Measurements from ENCODE around the gene HSD11B2. TPM values are rescaled to one million over a fixed set of nuclear protein-coding genes. Genes with fewer than 3 reads are reported as not detected.

The HSD11B2 gene
- total RNA-seq, 3 donors from 2014 or later, result 3.9 to 6.1 (median 5.2) TPM

- H3K36me3 Mint-ChIP-seq (ENCODE audit: insufficient read depth), result peaks cover 4% of the 10 kb centered on the region
- ATAC-seq, result no peak
- H3K4me1 Mint-ChIP-seq (ENCODE audit: low read depth), result no peaks in the 10 kb centered on the region
- no peak overlapping the region for H3K4me3 Mint-ChIP-seq
- H3K9me3 Mint-ChIP-seq, result no peaks in the 10 kb centered on the region
- no peaks in the 10 kb centered on the region for H3K27me3 Mint-ChIP-seq (ENCODE audit: low read depth)
- no peak for DNase-seq
Observed at GRCh38 chr16:67444259-67445125, 13.6 kb downstream of the HSD11B2 start.

DNA sequence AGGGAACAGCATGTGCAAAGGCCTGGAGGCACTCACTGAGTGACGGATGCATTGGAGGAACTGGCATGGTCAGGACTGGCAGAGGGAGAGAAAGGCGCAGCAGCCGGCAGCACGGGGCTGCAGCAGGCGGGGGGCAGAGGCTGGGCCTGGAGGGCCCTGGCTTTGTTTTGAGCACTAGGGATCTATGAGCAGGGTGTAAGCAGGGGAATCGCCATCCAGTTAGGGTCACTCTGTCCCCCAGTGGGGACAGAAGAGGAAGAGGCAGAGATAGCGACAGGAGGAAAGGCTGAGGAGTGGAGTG, 14.2 kb downstream of the HSD11B2 start:
- peaks cover 4% of the 10 kb centered on the region for H3K36me3 Mint-ChIP-seq (ENCODE audit: insufficient read depth)
- ATAC-seq, result no peak
- H3K4me1 Mint-ChIP-seq (ENCODE audit: low read depth), result no peaks in the 10 kb centered on the region
- H3K9me3 Mint-ChIP-seq, result no peaks in the 10 kb centered on the region
- H3K27me3 Mint-ChIP-seq (ENCODE audit: low read depth), result no peaks in the 10 kb centered on the region
- H3K4me3 Mint-ChIP-seq, result no peak overlapping the region
- no peak for DNase-seq

- no peaks in the 10 kb centered on the region for H3K9me3 Mint-ChIP-seq
- no peaks in the 10 kb centered on the region for H3K27me3 Mint-ChIP-seq (ENCODE audit: low read depth)
- H3K36me3 Mint-ChIP-seq (ENCODE audit: insufficient read depth), result peaks cover 5% of the 10 kb centered on the region
- H3K4me1 Mint-ChIP-seq (ENCODE audit: low read depth), result no peaks in the 10 kb centered on the region
- no peak overlapping the region for H3K4me3 Mint-ChIP-seq
- DNase-seq, result no peak
- ATAC-seq, result no peak
Observed at GRCh38 chr16:67445441-67445912, 14.6 kb downstream of the HSD11B2 start.

- no peak overlapping the region for H3K4me3 Mint-ChIP-seq
- H3K36me3 Mint-ChIP-seq (ENCODE audit: insufficient read depth), result peaks cover 10% of the 10 kb centered on the region
- no peaks in the 10 kb centered on the region for H3K9me3 Mint-ChIP-seq
- DNase-seq (no peak), ATAC-seq (no peak)
- no peaks in the 10 kb centered on the region for H3K27me3 Mint-ChIP-seq (ENCODE audit: low read depth)
- H3K4me1 Mint-ChIP-seq (ENCODE audit: low read depth), result no peaks in the 10 kb centered on the region
Observed at GRCh38 chr16:67445913-67446907, 15.3 kb downstream of the HSD11B2 start.

- H3K4me3 Mint-ChIP-seq, result no peak overlapping the region
- no peak for DNase-seq
- no peaks in the 10 kb centered on the region for H3K4me1 Mint-ChIP-seq (ENCODE audit: low read depth)
- ATAC-seq, result no peak
- H3K9me3 Mint-ChIP-seq, result no peaks in the 10 kb centered on the region
- H3K27me3 Mint-ChIP-seq (ENCODE audit: low read depth), result no peaks in the 10 kb centered on the region
- H3K36me3 Mint-ChIP-seq (ENCODE audit: insufficient read depth), result peaks cover 12% of the 10 kb centered on the region
Observed at GRCh38 chr16:67446968-67447507, 16.1 kb downstream of the HSD11B2 start.

DNA sequence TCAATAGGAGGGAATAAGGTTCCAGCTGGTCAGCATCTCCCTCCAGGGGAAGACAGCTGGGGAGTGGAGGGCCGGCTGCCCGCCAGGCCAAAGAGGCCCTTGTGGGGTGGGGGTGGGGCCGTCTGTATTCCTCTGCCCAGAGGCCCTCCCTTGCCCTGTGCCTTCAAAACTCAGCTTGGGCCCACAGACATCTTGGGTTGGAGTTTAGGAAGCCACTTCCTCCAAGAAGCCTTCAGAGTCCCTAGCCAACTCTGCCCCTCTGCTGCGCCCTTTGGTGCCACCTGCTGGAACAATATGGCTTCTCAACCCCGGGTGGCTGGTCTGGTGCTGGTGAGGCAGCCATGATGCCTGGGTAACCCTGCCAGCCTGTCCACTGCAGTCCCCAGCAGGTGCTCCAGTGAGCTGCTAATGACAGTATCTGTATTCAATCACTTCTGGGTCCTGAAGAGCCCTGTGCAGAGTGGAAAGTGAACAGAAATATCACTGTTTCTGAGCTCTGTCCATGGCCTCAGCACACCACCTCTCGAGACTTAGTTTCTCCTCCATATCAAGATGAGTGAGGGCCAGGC, 16.7 kb downstream of the HSD11B2 start:
- Mint-ChIP-seq H3K36me3 (ENCODE audit: insufficient read depth) (peaks cover 12% of the 10 kb centered on the region), H3K27me3 (ENCODE audit: low read depth) (no peaks in the 10 kb centered on the region), H3K4me3 (no peak overlapping the region), H3K9me3 (no peaks in the 10 kb centered on the region), H3K4me1 (ENCODE audit: low read depth) (no peaks in the 10 kb centered on the region)
- ATAC-seq (peak; percentile 89 to 94), DNase-seq (peak; percentile 46)

- DNase-seq (no peak), ATAC-seq (no peak)
- Mint-ChIP-seq H3K9me3 (no peaks in the 10 kb centered on the region), H3K4me1 (ENCODE audit: low read depth) (no peaks in the 10 kb centered on the region), H3K36me3 (ENCODE audit: insufficient read depth) (peaks cover 17% of the 10 kb centered on the region), H3K4me3 (no peak overlapping the region), H3K27me3 (ENCODE audit: low read depth) (no peaks in the 10 kb centered on the region)
Observed at GRCh38 chr16:67448580-67448979, 17.7 kb downstream of the HSD11B2 start.

DNA sequence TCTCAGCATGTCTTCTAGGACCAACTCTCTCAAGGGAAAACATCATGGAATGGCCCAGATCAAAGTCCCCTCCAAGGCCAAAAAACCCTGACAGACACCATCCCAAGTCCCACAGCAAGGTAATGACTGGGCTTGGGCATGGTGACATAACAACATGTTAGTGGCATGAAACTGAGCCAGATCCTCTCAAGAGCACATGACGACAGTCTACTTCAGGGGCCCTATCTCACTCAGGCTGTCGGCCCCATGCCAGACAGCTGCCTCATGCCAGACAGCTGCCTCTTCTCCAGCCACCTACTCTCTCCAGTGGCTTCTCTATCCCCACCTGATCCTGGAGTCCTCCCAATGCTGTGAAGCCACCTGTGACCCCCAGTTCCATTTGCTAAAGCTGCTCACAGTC, 18.4 kb downstream of the HSD11B2 start:
- Mint-ChIP-seq H3K9me3 (no peaks in the 10 kb centered on the region), H3K36me3 (ENCODE audit: insufficient read depth) (peaks cover 17% of the 10 kb centered on the region)
- no peak for ATAC-seq

DNA sequence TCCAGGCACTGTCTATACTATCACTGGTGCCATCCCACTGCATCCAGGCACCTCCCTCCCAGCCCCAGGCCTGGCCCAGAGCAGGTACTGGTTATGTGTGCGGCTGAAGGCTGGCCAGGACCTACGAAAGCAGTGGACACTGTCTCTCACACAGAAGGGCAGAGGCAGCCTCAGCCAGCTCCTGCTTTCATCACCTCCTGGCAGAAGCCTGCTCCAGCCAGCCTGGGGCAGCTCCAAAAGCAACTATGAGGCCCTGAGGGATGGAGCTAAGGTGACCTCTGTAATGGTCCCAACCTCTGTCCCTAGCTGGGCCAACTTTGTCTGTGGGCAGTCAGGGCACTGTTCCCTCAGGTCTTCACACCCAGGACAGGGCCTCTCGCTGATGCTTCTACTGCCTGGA, 18.8 kb downstream of the HSD11B2 start:
- Mint-ChIP-seq H3K4me3 (no peak overlapping the region), H3K9me3 (no peaks in the 10 kb centered on the region), H3K4me1 (ENCODE audit: low read depth) (peaks cover 3% of the 10 kb centered on the region), H3K27me3 (ENCODE audit: low read depth) (no peaks in the 10 kb centered on the region), H3K36me3 (ENCODE audit: insufficient read depth) (peaks cover 17% of the 10 kb centered on the region)
- no peak for DNase-seq
- no peak for ATAC-seq

More for the DNA sequence above, 18.4 kb downstream of the HSD11B2 start:
- H3K4me1 Mint-ChIP-seq (ENCODE audit: low read depth), result peaks cover 3% of the 10 kb centered on the region
- no peaks in the 10 kb centered on the region for H3K27me3 Mint-ChIP-seq (ENCODE audit: low read depth)
- no peak for DNase-seq
- no peak overlapping the region for H3K4me3 Mint-ChIP-seq

DNA sequence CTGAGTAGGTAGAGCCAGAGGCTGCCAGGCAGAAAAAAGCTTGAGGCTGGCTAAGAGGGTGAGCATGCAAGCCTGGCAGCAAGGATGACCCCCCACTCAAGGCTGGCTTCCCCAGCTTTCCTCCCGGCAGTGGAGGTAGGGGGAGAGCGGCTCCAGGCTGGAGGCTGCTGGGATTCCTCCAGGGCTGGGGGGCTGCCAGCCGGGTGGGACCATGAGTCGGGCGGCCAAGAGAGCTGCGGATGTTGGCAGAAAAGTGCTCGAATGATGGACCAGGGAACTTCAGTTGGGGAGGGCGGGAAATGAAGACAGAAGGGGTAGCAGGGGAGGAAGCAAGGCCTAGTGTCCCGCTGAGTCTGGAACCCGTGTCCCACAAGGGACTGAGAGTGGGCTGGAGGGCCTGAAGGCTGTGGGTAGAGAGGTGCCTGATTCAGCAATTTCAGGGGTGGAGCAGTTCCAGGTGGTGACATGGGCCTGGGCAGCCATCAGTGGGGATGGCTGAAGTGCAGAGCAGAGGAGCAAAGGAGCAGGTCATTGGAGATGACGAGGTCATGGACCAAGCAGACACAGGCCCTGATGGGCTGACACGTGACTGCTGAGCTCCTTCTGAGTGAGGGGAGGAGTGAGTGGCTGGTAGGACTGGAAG, 20.3 kb downstream of the HSD11B2 start:
- Mint-ChIP-seq H3K9me3 (no peaks in the 10 kb centered on the region), H3K36me3 (ENCODE audit: insufficient read depth) (peaks cover 17% of the 10 kb centered on the region), H3K27me3 (ENCODE audit: low read depth) (no peaks in the 10 kb centered on the region), H3K4me1 (ENCODE audit: low read depth) (peaks cover 8% of the 10 kb centered on the region), H3K4me3 (no peak overlapping the region)
- no peak for DNase-seq
- ATAC-seq, result no peak

GRCh38 chr16:67451704-67452435, 20.9 kb downstream of the HSD11B2 start:
- ATAC-seq (no peak), DNase-seq (no peak)
- Mint-ChIP-seq H3K27me3 (ENCODE audit: low read depth) (no peaks in the 10 kb centered on the region), H3K9me3 (no peaks in the 10 kb centered on the region), H3K4me3 (no peak overlapping the region), H3K36me3 (ENCODE audit: insufficient read depth) (peaks cover 17% of the 10 kb centered on the region), H3K4me1 (ENCODE audit: low read depth) (peaks cover 13% of the 10 kb centered on the region)

DNA sequence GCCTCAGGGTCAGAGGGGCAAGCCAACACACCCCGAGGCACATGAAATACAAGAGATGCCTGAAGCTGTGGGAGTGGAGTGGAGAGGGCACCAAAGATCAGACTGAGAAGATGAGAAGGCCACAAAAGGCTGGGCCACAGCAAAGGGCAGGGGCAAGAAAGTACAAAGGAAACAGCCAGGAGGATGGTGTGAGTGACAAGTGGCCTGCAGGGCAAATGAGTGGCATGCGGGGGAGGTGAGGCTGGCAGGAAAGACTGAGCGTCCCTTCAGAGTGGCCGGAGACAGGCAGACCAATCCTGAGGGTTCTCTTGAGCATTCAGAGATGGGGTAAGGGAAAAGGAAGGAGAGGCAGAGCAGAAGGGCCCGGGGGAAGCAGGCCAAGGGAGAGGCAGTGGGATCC, 23.2 kb downstream of the HSD11B2 start:
- H3K9me3 Mint-ChIP-seq, result no peaks in the 10 kb centered on the region
- H3K4me1 Mint-ChIP-seq (ENCODE audit: low read depth), result peaks cover 14% of the 10 kb centered on the region
- DNase-seq, result no peak
- ATAC-seq, result no peak
- no peaks in the 10 kb centered on the region for H3K27me3 Mint-ChIP-seq (ENCODE audit: low read depth)
- no peak overlapping the region for H3K4me3 Mint-ChIP-seq
- peaks cover 17% of the 10 kb centered on the region for H3K36me3 Mint-ChIP-seq (ENCODE audit: insufficient read depth)

DNA sequence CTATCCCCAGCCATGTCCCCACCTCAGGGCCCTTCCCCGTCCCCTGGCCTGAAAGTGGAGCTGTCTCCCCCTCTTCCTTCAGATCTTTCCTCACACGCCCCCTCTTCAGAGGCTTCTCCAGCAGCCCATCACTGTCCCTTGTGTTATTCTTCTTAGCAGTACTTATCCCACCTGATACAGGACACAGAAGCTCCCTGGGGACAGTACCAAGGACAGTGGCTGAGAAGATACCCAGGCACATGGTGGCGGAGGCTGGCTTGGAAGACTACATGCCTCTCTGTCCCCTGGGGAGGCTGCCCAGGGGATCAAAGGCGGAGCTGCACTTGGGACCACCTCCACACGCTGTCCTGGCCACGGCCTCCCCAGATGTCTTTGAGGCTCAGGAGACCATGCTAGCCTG, 23.9 kb downstream of the HSD11B2 start:
- Mint-ChIP-seq H3K9me3 (no peaks in the 10 kb centered on the region), H3K4me3 (no peak overlapping the region), H3K27me3 (ENCODE audit: low read depth) (no peaks in the 10 kb centered on the region), H3K36me3 (ENCODE audit: insufficient read depth) (peaks cover 13% of the 10 kb centered on the region), H3K4me1 (ENCODE audit: low read depth) (peaks cover 14% of the 10 kb centered on the region)
- DNase-seq, result no peak
- ATAC-seq, result no peak
